HG02981 (cell line): ENCODE data around the gene RPRD1B.

ENCODE experiments used
- ATAC-seq: cut with Tn5 transposase; IDR thresholded peaks from one replicate; pipeline ENCODE4 v1.9.1; 2021; ENCODE audit warnings: mild to moderate bottlenecking, moderate library complexity; ENCODE audit not compliant: unreplicated experiment

RPRD1B gene, protein sequence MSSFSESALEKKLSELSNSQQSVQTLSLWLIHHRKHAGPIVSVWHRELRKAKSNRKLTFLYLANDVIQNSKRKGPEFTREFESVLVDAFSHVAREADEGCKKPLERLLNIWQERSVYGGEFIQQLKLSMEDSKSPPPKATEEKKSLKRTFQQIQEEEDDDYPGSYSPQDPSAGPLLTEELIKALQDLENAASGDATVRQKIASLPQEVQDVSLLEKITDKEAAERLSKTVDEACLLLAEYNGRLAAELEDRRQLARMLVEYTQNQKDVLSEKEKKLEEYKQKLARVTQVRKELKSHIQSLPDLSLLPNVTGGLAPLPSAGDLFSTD

DNA sequence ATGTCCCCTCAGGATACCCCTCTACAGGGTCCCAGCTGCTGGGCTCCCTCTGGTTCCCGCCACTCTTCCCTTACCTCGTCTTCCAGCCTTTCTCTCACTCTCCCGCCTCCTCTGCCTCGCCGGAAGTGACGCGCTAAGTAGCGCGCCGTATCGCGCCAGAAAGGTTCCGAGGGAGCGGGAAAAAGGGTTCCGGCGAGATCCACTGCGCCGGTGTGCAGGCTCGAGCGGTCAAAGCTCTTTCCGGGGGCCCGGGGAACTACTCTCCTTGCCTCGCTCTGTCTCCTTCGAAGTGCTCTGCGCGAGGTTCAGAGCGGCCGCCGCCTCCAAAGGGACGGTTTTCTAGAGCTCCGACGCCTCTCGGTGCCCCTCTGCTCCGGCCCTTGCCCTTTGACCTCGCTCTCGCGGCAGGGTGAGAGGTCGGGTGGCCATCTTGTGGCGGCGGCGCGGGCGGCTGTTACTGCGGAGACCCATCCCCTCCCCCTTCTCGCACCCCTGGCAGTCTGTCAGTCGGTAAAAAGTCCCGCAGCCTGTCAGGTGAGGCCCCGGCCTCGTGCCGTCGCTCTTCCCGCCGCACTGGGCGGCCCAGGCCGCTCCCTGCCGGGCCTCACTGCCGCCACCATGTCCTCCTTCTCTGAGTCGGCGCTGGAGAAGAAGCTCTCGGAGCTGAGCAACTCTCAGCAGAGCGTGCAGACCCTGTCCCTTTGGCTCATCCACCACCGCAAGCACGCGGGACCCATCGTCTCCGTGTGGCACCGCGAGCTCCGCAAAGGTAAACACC, at the start of gene RPRD1B, which contains the start of gene TTI1:
RPRD1B (plus strand) TSS at position 417 of the 778 bp plus-strand sequence; CDS start at position 619, 202 bp downstream.
TTI1 (minus strand) TSS at position 127 of the 778 bp plus-strand sequence. CDS start 19,640 bp downstream, outside the sequence.
- ATAC-seq, result peak; percentile 71

DNA sequence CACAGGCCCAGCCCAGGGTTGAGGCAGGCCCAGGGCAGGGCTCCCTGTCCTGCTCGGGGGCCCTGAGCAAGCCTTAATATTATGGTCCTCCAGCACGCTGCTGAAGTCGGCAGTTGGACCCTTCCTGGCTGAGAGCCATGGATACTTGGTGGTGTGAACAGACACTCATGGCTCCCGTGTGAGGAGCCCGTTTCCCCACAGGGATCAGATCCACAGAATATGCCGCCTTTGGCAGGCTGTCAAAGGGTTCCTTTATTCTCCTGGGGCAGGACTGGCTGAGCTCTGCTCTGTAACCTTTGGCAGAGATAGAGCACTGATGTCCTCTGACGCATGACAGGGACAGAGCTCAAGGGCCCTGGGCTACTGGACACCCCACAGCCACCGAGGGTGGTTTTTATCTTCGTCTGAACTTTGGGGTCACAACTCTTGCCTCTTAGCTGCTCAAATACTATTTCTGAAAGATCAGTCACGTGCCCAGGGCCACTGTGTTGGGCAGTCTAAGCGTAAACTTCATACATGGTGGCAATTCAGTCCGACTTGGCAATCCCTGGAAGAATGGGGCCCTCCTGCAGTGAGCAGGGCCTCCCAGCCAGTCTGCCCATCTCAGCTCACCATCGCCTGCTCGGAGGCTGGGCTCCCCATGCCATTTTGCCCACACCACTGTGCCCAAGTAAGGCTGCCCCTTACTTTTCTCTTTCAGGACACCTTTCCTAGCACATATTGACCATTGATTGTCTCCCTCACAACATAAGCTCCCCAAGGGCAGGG, 49.3 kb upstream of the RPRD1B start:
- no peak for ATAC-seq

- no peak for ATAC-seq
Observed at GRCh38 chr20:37986044-37986858, 47.3 kb upstream of the RPRD1B start.

DNA sequence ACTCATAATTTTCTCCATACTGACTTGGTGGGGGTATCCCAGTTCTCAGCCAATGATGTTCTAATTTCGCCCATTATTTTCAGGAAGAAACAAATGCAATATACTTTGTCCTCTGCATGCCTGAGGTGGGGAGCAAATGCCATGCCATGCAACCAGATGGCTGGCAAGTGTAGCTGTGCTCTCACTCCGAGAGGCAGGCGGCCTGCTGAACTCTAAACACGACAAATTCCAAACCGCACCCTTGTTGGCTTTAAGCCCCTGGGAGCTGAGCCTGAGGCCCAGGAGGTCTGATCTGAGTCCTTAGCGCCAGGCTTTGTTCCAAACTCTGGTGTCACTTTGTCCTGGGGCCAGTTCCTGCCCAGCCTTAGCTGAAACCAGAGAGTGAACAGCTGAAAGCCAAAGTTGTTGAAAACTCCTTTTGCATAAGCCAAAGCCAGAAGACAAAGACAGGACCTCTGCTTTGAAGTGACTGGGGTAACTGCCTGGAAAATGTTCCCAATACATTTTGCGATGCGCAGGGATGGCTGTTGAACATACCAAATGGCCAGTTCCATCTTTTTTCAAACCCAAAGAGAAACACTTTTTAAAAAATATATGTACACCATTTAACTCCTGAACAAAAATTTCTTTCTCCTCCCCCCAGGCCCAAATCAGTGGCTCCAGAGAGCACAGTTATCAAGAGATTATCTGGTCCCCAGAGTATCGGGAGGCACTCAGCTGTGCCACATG, 46.5 kb upstream of the RPRD1B start:
- no peak for ATAC-seq

DNA sequence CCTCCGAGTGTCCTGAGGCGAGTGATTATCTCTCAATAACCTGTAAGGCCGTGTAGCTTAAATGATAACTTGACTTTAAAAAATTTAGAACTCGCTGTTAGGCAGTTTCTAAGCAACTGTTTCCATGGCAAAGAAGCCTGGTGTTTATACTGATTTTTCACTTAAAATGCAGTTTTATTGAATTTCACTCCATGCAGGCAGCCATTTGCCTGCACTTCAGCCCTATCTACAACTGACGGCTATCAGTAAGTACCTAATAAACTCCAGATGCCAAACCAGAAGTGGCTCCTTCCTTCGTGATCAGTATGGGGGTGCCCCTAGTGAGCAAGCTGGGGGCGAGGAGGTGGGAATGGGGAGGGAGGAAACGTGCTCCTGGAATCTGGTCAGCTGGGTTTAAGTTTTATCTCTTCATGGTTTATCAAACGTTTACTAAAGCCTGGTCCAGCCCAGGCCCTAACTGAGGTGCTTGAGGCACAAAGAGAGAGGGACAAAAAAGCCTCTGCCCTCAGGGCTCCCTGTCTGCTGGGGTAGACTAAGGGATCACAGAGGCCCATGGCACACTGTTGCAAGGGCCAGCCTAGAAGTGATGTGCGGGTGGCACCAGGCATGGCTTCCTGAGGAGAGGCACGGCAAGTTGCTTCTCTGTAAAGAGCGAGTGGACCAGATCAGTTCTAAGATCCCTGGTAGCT, 45.8 kb upstream of the RPRD1B start:
- no peak for ATAC-seq

GRCh38 chr20:37988306-37988954, 45.1 kb upstream of the RPRD1B start:
- no peak for ATAC-seq

- ATAC-seq, result no peak
Observed at GRCh38 chr20:37989601-37990295, 43.8 kb upstream of the RPRD1B start.

- peak; percentile 94 for ATAC-seq
Observed at GRCh38 chr20:37990571-37991151, 42.9 kb upstream of the RPRD1B start.

GRCh38 chr20:37991157-37991866, 42.2 kb upstream of the RPRD1B start:
- ATAC-seq, result no peak

GRCh38 chr20:37991908-37992307, 41.6 kb upstream of the RPRD1B start:
- no peak for ATAC-seq

DNA sequence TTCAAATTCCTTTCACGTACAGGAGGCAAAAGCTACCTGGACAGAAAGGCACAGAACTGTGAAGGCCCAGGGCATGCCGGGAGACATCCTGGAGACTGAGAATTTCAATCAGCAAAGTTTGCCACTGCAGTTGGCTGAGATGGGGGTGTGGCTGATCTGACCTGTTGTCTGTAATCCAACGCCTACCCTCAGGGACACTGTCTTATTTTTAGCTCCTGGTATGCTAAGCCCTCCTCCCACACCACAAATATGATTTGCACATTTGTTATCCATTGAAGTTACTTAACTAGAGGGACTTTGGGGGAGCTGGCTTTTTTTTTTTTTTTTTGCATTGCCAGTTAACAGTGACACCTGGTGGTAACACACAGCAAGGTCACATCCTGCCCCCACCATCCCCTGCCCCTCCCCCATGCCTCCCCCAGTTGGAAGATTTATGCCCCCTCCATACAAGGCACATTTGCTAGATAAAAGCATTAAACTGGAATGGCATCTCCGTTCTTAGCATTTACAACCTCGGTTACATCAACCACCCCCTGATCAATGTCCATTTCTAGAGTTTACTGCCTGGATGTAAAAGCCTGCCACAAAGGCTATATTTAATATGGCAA, 40.6 kb upstream of the RPRD1B start:
- no peak for ATAC-seq

GRCh38 chr20:37994512-37994911, 39.0 kb upstream of the RPRD1B start:
- ATAC-seq, result no peak

- no peak for ATAC-seq
Observed at GRCh38 chr20:37995856-37996605, 37.5 kb upstream of the RPRD1B start.

GRCh38 chr20:37997516-37997915, 36.0 kb upstream of the RPRD1B start:
- ATAC-seq, result no peak

- no peak for ATAC-seq
Observed at GRCh38 chr20:37999526-38000263, 33.9 kb upstream of the RPRD1B start.
